ENCODE results near the gene C2CD2L. TPM values are rescaled to one million over a fixed set of nuclear protein-coding genes. Genes with fewer than 3 reads are reported as not detected.

C2CD2L gene
- total RNA-seq, 1 experiment from 2014 or later = 5.6 TPM

DNA sequence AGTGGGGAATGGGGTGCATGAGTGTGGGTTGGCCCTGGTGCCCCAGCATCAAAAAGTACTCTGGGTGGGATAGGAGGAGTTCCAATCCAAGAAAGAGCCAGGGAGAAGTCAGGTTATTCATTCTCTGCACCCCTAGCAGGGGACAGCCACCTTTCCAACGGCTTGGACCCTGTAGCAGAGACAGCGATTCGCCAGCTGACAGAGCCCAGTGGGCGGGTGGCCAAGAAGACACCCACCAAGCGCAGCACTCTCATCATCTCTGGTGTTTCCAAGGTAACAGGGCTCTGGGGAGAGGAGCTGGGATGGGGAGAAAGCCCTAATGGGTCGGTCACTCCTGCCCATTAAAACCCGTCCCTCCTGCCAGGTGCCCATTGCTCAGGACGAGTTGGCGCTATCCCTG, 6.6 kb downstream of the C2CD2L start:
- no CpG with 5 or more reads among the region's 9 CpGs for WGBS (ENCODE audit: extremely low coverage, insufficient read length, low lambda C conversion rate)
- H3K27me3 Mint-ChIP-seq (ENCODE audit: low read depth) = peaks cover 4% of the 10 kb centered on the region

More for the DNA sequence above, 6.6 kb downstream of the C2CD2L start:
- Histone ChIP-seq H3K23me2 (ENCODE audit: insufficient read length, low read depth, low read length, poor library complexity, severe bottlenecking) (no peaks in the 10 kb centered on the region), H3K9ac (ENCODE audit: extremely low read depth, insufficient read length, low read length) (no peak overlapping the region), H3K79me2 (ENCODE audit: insufficient read depth, low read length) (no peaks in the 10 kb centered on the region), H2BK15ac (ENCODE audit: low read depth, low read length) (no peak overlapping the region), H4K8ac (replicated peaks; ENCODE audit: insufficient read length, low read depth, low read length) (no peak overlapping the region), H4K5ac (ENCODE audit: insufficient read length, low read depth, low read length) (no peak overlapping the region), H2AK5ac (ENCODE audit: insufficient read length, low read length) (no peak overlapping the region), H2BK120ac (ENCODE audit: low read depth, low read length, poor library complexity, severe bottlenecking) (no peak overlapping the region), H3K4me1 (ENCODE audit: insufficient read depth, low read length) (0 out of 2 replicates have a peak, but pooled peaks cover under 1% of the 10 kb centered on the region), H2BK20ac (ENCODE audit: low read depth, low read length, poor library complexity, severe bottlenecking) (no peak overlapping the region), H4K20me1 (ENCODE audit: control insufficient read depth, insufficient read depth, insufficient read length) (no peaks in the 10 kb centered on the region), H3K23ac (ENCODE audit: insufficient read length, low read depth, low read length) (no peak overlapping the region), H3K56ac (ENCODE audit: insufficient read length, low read depth, low read length) (no peak overlapping the region), H3K18ac (ENCODE audit: insufficient read length, low read depth, low read length) (no peak overlapping the region), H3K79me1 (ENCODE audit: insufficient read depth, low read depth, low read length, poor library complexity, severe bottlenecking) (no peaks in the 10 kb centered on the region), H2BK5ac (ENCODE audit: insufficient read length, low read length) (no peak overlapping the region), H4K91ac (ENCODE audit: insufficient read length, low read depth, low read length) (no peak overlapping the region), H3T11ph (ENCODE audit: low read length) (no peak overlapping the region), H3K4ac (ENCODE audit: low read depth, low read length) (no peak overlapping the region), H2AFZ (ENCODE audit: low read length) (no peak overlapping the region), H2BK12ac (ENCODE audit: insufficient read length, low read depth, low read length) (no peak overlapping the region), H3K14ac (ENCODE audit: insufficient read depth, low read length) (no peak overlapping the region), H3K27ac (ENCODE audit: insufficient read length, low read depth, low read length) (no peak overlapping the region), H3K4me2 (ENCODE audit: insufficient read depth, insufficient read length, low read length) (no peak overlapping the region), H3K27me3 (ENCODE audit: insufficient read depth, low read length) (no peaks in the 10 kb centered on the region), H3K9me3 (ENCODE audit: control insufficient read depth, low read depth, low read length) (no peaks in the 10 kb centered on the region)
- Mint-ChIP-seq H3K36me3 (ENCODE audit: insufficient read depth in 1 of 3, low read depth in 3 of 3) (no peaks in the 10 kb centered on the region; a peak in 2 of 7 replicates), H3K4me3 (no peak overlapping the region), H3K27ac (0 out of 7 replicates have a peak overlapping the region, but pooled peaks of 1 of the 3 experiments have one; percentile 28), H3K4me1 (peaks cover 11 to 22% of the 10 kb centered on the region in 2 experiments), H3K9me3 (no peaks in the 10 kb centered on the region; a peak in 1 of 5 replicates)
- TF ChIP-seq, protein P1, sequence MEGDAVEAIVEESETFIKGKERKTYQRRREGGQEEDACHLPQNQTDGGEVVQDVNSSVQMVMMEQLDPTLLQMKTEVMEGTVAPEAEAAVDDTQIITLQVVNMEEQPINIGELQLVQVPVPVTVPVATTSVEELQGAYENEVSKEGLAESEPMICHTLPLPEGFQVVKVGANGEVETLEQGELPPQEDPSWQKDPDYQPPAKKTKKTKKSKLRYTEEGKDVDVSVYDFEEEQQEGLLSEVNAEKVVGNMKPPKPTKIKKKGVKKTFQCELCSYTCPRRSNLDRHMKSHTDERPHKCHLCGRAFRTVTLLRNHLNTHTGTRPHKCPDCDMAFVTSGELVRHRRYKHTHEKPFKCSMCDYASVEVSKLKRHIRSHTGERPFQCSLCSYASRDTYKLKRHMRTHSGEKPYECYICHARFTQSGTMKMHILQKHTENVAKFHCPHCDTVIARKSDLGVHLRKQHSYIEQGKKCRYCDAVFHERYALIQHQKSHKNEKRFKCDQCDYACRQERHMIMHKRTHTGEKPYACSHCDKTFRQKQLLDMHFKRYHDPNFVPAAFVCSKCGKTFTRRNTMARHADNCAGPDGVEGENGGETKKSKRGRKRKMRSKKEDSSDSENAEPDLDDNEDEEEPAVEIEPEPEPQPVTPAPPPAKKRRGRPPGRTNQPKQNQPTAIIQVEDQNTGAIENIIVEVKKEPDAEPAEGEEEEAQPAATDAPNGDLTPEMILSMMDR (conservative IDR thresholded peaks at IDR 0.05) = no peak
- DNase-seq = no peak

All from H9 (cell line).